Endothelial cell of umbilical vein (primary cell): ENCODE results near the gene ZDHHC14. TPM values are rescaled to one million over a fixed set of nuclear protein-coding genes. Genes with fewer than 3 reads are reported as not detected.

ENCODE experiments used
- BruUV-seq: library from RNA; stranded (reverse); fragments of 400-500 nt; replicated peaks from 2 replicates; lab custom pipeline; 2021; lab: Mats Ljungman, UMichigan
- CTCF ChIA-PET: fragments of 300-600, 350-600 bp; sonication (Branson Sonifier 250); formaldehyde crosslinking; loops from one replicate; lab custom pipeline; 2021; ENCODE audit warnings: antibody characterized with exemption, inconsistent platforms; lab: Charles Lee
- POLR2A ChIA-PET: fragments of 300-600, 350-600 bp; sonication (Branson Sonifier 250); formaldehyde crosslinking; loops from one replicate; lab custom pipeline; 2021; ENCODE audit warnings: antibody characterized with exemption, inconsistent platforms; lab: Charles Lee
- DNase-seq: peaks from one replicate; pipeline ENCODE4 v3.0.0-alpha.2; 2011; ENCODE audit warnings: low read depth, low spot score
- FAIRE-seq: peaks from 2 replicates; lab custom pipeline; 2011; peaks lifted over from hg19 to GRCh38; lab: Jason Lieb, UNC
- H2AFZ ChIP-seq: 2 replicates; pipeline ENCODE4 v1.6.0; 2012; ENCODE audit warnings: low read depth, low read length, control low read depth, inconsistent platforms
- H3K27ac ChIP-seq: 2 replicates; pipeline ENCODE4 v1.5.1; 2011; ENCODE audit warnings: low read depth, mild to moderate bottlenecking, control low read depth, low read length, moderate library complexity; ENCODE audit not compliant: insufficient read depth
- H3K27me3 ChIP-seq, 2 experiments: 2 replicates each; pipeline versions ENCODE4 v1.6.0 to v1.6.1; 2011; ENCODE audit warnings: low read length in 2 of 2, mixed read lengths in 1 of 2; ENCODE audit not compliant: control insufficient read depth in 2 of 2, insufficient read depth in 2 of 2
- H3K36me3 ChIP-seq, 2 experiments: 2 replicates in 1 of 2; 3 replicates in 1 of 2; pipeline ENCODE4 v1.5.1; 2011; ENCODE audit warnings: low read length in 2 of 2, mild to moderate bottlenecking in 1 of 2, moderate library complexity in 1 of 2; ENCODE audit not compliant: control insufficient read depth in 2 of 2, insufficient read depth in 2 of 2; ENCODE audit errors: extremely low read depth in 1 of 2
- H3K4me1 ChIP-seq: 3 replicates; pipeline ENCODE4 v1.5.1; 2011; ENCODE audit warnings: mild to moderate bottlenecking, low read length; ENCODE audit not compliant: control insufficient read depth, insufficient read depth; ENCODE audit errors: extremely low read depth
- H3K4me2 ChIP-seq: 2 replicates; pipeline ENCODE4 v1.6.1; 2011; ENCODE audit warnings: low read length, control low read depth, mixed read lengths; ENCODE audit not compliant: insufficient read depth
- H3K4me3 ChIP-seq, 3 experiments: fragments of 200-600 bp in 1 of 3; sonication (generic), shearing (Covaris generic) in 1 of 3; replicated peaks in 1 of 3; 2 replicates each; pipeline ENCODE4 v1.5.1; 2011 to 2016; ENCODE audit warnings: control low read depth in 3 of 3, low read length in 3 of 3, mild to moderate bottlenecking in 2 of 3, inconsistent platforms in 1 of 3, low read depth in 1 of 3, moderate library complexity in 1 of 3; ENCODE audit not compliant: insufficient read depth in 1 of 3
- H3K79me2 ChIP-seq: 2 replicates; pipeline ENCODE4 v1.6.0; 2012; ENCODE audit warnings: low read length, inconsistent platforms; ENCODE audit not compliant: control insufficient read depth, insufficient read depth
- H3K9ac ChIP-seq: replicated peaks from 2 replicates; pipeline ENCODE3; 2011; ENCODE audit warnings: low read length, control low read depth; ENCODE audit not compliant: insufficient read depth; ENCODE audit errors: extremely low read depth
- H3K9me1 ChIP-seq: replicated peaks from 3 replicates; pipeline ENCODE4 v1.6.0; 2011; ENCODE audit warnings: mild to moderate bottlenecking, low read length; ENCODE audit not compliant: control insufficient read depth, insufficient read depth; ENCODE audit errors: extremely low read depth
- H3K9me3 ChIP-seq: replicated peaks from 2 replicates; pipeline ENCODE4 v1.5.1; 2012; ENCODE audit warnings: low read length, inconsistent platforms; ENCODE audit not compliant: control insufficient read depth, insufficient read depth
- H4K20me1 ChIP-seq: replicated peaks from 2 replicates; pipeline ENCODE3; 2011; ENCODE audit warnings: mild to moderate bottlenecking, low read length; ENCODE audit not compliant: control insufficient read depth, insufficient read depth; ENCODE audit errors: extremely low read depth
- EZH2 ChIP-seq: IDR thresholded peaks from 2 replicates; pipeline ENCODE4 v1.6.1; 2012; ENCODE audit warnings: borderline replicate concordance, low read depth, mild to moderate bottlenecking, moderate library complexity, low read length, inconsistent platforms; ENCODE audit not compliant: severe bottlenecking
- FOS ChIP-seq: IDR thresholded peaks from 2 replicates; pipeline ENCODE4 v1.6.1; 2011; ENCODE audit warnings: mild to moderate bottlenecking, low read length, moderate library complexity, borderline replicate concordance; ENCODE audit not compliant: insufficient read depth
- GATA2 ChIP-seq: IDR thresholded peaks from 2 replicates; pipeline ENCODE4 v1.7.0; 2011; ENCODE audit warnings: low read depth, mild to moderate bottlenecking, moderate library complexity, mixed read lengths, low read length; ENCODE audit not compliant: insufficient read length, insufficient read depth
- JUN ChIP-seq: IDR thresholded peaks from 2 replicates; pipeline ENCODE4 v1.6.1; 2011; ENCODE audit warnings: borderline replicate concordance, low read depth; ENCODE audit not compliant: insufficient read length, insufficient read depth
- MYC ChIP-seq: IDR thresholded peaks from one replicate; pipeline ENCODE4 v1.6.1; 2011; ENCODE audit warnings: mild to moderate bottlenecking, low read depth, low read length
- POLR2A ChIP-seq: IDR thresholded peaks from 2 replicates; pipeline ENCODE4 v1.6.1; 2012; ENCODE audit warnings: low read depth, mild to moderate bottlenecking, control low read depth, low read length
- POLR2AphosphoS5 ChIP-seq: IDR thresholded peaks from 2 replicates; pipeline ENCODE4 v1.6.1; 2012; ENCODE audit warnings: low read depth, mild to moderate bottlenecking, control low read depth, low read length, moderate library complexity; ENCODE audit not compliant: insufficient read depth
- dilution Hi-C: fragments of 300-500 bp; cut with MboI; formaldehyde crosslinking; loops from one replicate; pipeline ENCODE4 v1.15.0; 2019; ENCODE audit warnings: low sequenced_read_pairs; ENCODE audit not compliant: extremely low pct_ligation_motif_present
- intact Hi-C: fragments of 100-400 bp; cut with micrococcal nuclease; formaldehyde crosslinking; loops from one replicate; pipeline ENCODE4 v1.10.0; 2022
- polyA plus RNA-seq, 4 experiments: library from polyadenylated mRNA; depleted of rRNA in 3 of 4; stranded (reverse) in 3 of 4; unstranded in 1 of 4; fragments of >200 nt; gene quantifications; 2 replicates each; pipeline versions ENCODE4 v1.2.1 to v1.2.3, GENCODE V29; 2011 to 2012; ENCODE audit warnings: missing spikeins in 1 of 4
- total RNA-seq: library from RNA; stranded (reverse); gene quantifications from 2 replicates; pipeline ENCODE4 v1.2.3, GENCODE V29; 2021
- TF ChIP-seq, protein P1 (sequence below), 2 donors: IDR thresholded peaks; 1 replicate in 1 of 2; 2 replicates in 1 of 2; pipeline ENCODE4 v1.5.1; 2011; ENCODE audit warnings: low read length in 2 of 2, mild to moderate bottlenecking in 2 of 2, moderate library complexity in 2 of 2, control low read depth in 1 of 2, inconsistent platforms in 1 of 2, low read depth in 1 of 2; ENCODE audit not compliant: insufficient read depth in 1 of 2; ENCODE audit errors: extremely low read depth in 1 of 2
- TF ChIP-seq, protein P2 (sequence below): IDR thresholded peaks from 2 replicates; pipeline ENCODE4 v1.6.1; 2011; ENCODE audit not compliant: insufficient read depth, insufficient read length

ZDHHC14 gene
- total and polyA plus RNA-seq, 2 donors (not counting 3 experiments of a cell fraction or from before 2014, with no cell fraction given), result 23.0 to 25.6 TPM

DNA sequence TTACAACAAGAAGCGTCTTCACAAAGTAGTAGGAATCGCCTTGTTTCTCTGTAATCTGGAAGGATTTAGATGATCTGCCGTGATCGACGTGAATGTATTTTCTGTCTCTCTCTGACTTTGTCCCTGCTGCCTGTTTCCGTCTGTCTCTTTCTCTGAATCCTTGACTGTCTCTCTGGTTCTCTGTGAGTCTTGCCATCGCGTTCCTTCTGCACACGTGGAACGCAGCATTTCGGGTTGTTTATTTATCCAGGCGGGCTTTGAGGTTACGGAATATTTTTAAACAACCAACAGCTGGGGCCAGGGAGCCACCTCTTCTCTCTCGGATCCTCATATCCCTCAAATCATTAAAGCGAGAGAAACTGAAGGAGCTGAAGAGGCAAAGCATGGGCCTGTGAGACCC lies 215.9 kb downstream of the ZDHHC14 start:
- DNase-seq (no peak), FAIRE-seq (no peak)
- H3K4me3 ChIP-seq, result no peak overlapping the region
- no peaks in the 10 kb centered on the region for H3K79me2 ChIP-seq
- no peaks in the 10 kb centered on the region for H4K20me1 ChIP-seq
- H3K9ac ChIP-seq, result no peak overlapping the region
- dilution Hi-C loops, result no loop called here
- TF ChIP-seq POLR2A (no peak), FOS (no peak), JUN (no peak), MYC (no peak), EZH2 (no peak), GATA2 (no peak), POLR2AphosphoS5 (no peak)
- TF ChIP-seq, protein P1, sequence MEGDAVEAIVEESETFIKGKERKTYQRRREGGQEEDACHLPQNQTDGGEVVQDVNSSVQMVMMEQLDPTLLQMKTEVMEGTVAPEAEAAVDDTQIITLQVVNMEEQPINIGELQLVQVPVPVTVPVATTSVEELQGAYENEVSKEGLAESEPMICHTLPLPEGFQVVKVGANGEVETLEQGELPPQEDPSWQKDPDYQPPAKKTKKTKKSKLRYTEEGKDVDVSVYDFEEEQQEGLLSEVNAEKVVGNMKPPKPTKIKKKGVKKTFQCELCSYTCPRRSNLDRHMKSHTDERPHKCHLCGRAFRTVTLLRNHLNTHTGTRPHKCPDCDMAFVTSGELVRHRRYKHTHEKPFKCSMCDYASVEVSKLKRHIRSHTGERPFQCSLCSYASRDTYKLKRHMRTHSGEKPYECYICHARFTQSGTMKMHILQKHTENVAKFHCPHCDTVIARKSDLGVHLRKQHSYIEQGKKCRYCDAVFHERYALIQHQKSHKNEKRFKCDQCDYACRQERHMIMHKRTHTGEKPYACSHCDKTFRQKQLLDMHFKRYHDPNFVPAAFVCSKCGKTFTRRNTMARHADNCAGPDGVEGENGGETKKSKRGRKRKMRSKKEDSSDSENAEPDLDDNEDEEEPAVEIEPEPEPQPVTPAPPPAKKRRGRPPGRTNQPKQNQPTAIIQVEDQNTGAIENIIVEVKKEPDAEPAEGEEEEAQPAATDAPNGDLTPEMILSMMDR (IDR thresholded peaks at IDR 0.05; ENCODE audit: extremely low read depth in 1 of 2, insufficient read depth in 1 of 2, low read depth in 1 of 2, low read length in 2 of 2), result no peak
- TF ChIP-seq, protein P2, sequence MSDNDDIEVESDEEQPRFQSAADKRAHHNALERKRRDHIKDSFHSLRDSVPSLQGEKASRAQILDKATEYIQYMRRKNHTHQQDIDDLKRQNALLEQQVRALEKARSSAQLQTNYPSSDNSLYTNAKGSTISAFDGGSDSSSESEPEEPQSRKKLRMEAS, result no peak
- no peaks in the 10 kb centered on the region for H3K9me3 ChIP-seq
- POLR2A ChIA-PET, result no interaction called here
- no peak overlapping the region for H3K27ac ChIP-seq
- H3K4me2 ChIP-seq, result no peak overlapping the region
- BruUV-seq, result no TSS peak
- intact Hi-C loops, result loop anchor here (1.0 to 5.0 kb wide), 5 partner anchors 82 to 283 kb away; partner anchors contain the start of genes TMEM242 and ZDHHC14
- H3K27me3 ChIP-seq, result no peaks in the 10 kb centered on the region
- H3K36me3 ChIP-seq, result no peaks in the 10 kb centered on the region
- CTCF ChIA-PET, result interaction anchor here (0.9 to 3.0 kb wide), 4 partner anchors 17 to 281 kb away, joined by 3 to 38 read pairs (median 4); no protein-coding TSS in a partner anchor
- no peak overlapping the region for H2AFZ ChIP-seq
- H3K9me1 ChIP-seq, result no peaks in the 10 kb centered on the region
- H3K4me1 ChIP-seq, result no peaks in the 10 kb centered on the region
